Coronary artery (tissue), 2 donors: ENCODE measurements around the gene DDX11.
A peak's percentile ranks its signal among the peaks of the same experiment; 100 is the strongest.
"Not testable (repeated sequence)": the region's sequence is repeated elsewhere in the genome, so short reads cannot be mapped to it uniquely, and the experiment has no call there.

Experiments
- DNase-seq: peaks from one replicate; pipeline ENCODE4 v3.0.0-alpha.2; 2017; ENCODE audit warnings: low spot score
- H3K27ac ChIP-seq, 2 donors: fragments of 200-600 bp; sonication (generic); one replicate each; pipeline ENCODE4 v1.5.1; 2016 to 2019
- H3K4me3 ChIP-seq: fragments of 200-600 bp; sonication (generic); 2 replicates; pipeline ENCODE4 v1.5.1; 2016; ENCODE audit warnings: mild to moderate bottlenecking, moderate library complexity
- CTCF ChIP-seq: fragments of 200-600 bp; sonication (generic); IDR thresholded peaks from one replicate; pipeline ENCODE4 v1.5.1; 2019; ENCODE audit warnings: antibody characterized with exemption

The DDX11 gene

DNA sequence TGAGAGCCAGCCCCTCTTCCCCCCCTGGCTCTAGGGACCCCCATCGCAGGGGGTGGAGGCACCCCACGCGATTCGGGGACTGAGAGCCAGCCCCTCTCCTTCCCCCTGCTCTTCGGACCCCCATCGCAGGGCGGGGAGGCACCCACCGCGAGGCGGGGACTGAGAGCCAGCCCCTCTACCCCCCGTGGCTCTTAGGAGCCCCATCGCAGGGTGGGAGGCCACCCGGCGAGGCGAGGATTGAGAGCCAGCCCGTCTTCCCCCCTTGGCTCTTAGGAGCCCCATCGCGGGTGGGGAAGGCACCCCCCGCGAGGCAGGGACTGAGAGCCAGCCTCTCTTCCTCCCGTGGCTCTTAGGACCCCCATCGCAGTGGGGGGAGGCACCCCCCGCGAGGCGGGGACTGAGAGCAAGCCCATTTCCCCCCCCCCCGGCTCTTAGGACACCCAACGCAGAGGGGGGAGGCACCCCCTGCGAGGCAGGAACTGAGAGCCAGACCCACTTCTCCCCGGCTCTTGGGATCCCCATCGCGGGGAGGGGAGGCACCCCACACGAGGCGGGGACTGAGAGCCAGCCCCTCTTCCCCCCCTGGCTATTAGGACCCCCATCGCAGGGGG is 45.6 kb downstream of the DDX11 start:
- no peak for DNase-seq
- Histone ChIP-seq H3K4me3 (peak overlapping the region; percentile 71), H3K27ac (no peak overlapping the region)
- TF ChIP-seq CTCF: no peak

GRCh38 chr12:31119803-31120211 is 46.1 kb downstream of the DDX11 start:
- no peak for DNase-seq
- Histone ChIP-seq H3K4me3 (no peak overlapping the region), H3K27ac (no peak overlapping the region)
- TF ChIP-seq CTCF: no peak

DNA sequence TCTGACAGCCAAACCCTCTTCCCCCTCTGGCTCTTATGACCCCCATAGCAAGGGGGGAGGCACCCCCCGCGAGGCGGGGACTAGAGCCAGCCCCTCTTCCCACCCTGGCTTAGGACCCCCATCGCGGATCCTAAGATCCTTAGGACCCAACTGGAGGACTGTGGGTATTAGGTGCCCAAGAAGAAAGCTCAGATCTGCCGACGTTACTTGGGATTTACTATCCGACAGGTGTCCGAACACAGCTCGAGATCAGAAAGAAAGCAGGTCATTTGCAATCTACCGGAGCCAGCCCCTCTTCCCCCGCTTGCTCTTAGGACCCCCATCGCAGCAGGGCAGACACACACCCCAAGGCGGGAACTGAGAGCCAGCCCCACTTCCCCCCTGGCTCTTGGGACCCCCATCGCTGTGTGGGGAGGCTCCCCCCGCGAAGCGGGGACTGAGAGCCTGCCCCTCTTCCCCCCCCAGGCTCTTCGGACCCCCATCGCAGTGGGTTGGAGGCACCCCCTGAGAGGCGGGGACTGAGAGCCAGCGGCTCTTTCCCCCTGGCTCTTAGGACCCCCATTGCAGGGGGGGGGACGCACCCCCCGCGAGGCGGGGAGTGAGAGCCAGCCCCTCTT is 46.8 kb downstream of the DDX11 start:
- Histone ChIP-seq H3K27ac (no peak overlapping the region), H3K4me3 (no peak overlapping the region)
- no peak for DNase-seq
- TF ChIP-seq CTCF: no peak

GRCh38 chr12:31121022-31121728 is 47.5 kb downstream of the DDX11 start:
- not testable (repeated sequence) for DNase-seq, H3K27ac ChIP-seq

DNA sequence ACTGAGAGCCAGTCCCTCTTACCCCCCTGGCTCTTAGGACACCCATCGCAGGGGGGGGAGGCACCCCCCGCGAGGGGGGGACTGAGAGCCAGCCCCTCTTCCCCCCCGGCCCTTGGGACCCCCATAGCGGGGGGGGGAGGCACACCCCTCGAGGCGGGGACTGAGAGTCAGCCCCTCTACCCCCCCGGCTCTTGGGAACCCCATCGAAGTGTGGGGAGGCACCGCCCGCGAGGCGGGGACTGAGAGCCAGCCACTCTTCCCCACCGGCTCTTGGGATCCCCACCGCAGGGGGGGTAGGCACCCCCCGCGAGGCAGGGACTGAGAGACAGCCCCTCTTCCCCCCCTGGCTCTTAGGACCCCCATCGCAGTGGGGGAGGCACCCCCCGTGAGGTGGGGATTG is 48.8 kb downstream of the DDX11 start:
- TF ChIP-seq CTCF: no peak
- H3K27ac ChIP-seq: no peak overlapping the region
- DNase-seq: no peak
- H3K4me3 ChIP-seq: no peak overlapping the region

More at GRCh38 chr12:31121022-31121728, 47.5 kb downstream of the DDX11 start:
- not testable (repeated sequence) for H3K4me3 ChIP-seq

DNA sequence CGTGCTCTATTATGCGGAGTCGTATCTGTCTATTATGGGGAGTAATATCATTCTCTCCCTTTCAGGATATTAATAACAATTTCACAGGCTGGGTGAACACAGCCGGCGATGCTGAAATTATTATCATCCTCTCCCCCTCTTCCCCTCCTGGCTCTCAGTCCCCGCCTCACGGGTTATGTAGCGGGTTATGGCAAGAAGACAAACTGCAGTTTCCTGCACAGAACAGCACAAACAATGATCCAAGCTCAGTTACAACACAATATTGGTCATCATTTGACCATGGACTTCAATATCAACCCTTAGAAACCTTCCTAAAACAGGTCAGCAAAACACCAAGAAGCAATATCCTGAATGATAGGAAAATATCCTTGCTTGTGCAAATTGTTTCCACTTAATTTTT is 50.5 kb downstream of the DDX11 start:
- DNase-seq, H3K4me3 ChIP-seq, H3K27ac ChIP-seq: not testable (repeated sequence)

DNA sequence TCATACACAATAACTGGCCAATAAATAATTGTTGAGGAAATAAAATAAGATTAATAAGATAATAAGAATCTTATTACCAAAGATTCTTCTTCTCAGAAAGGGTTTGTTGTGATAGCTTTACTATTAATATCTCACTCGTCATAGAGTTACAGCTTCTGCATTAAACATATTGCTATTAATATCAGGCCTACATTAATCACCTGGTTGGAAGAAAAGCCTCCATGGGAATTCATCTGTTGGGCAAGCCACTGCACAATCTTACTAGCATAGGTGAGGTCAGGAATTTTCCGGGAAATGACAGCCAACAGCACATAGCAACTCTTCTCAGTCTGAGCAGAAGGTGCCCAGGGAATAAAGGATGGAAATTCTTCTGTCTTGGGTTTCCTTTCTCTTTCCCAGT is 51.5 kb downstream of the DDX11 start:
- DNase-seq, H3K4me3 ChIP-seq, H3K27ac ChIP-seq: not testable (repeated sequence)

DNA sequence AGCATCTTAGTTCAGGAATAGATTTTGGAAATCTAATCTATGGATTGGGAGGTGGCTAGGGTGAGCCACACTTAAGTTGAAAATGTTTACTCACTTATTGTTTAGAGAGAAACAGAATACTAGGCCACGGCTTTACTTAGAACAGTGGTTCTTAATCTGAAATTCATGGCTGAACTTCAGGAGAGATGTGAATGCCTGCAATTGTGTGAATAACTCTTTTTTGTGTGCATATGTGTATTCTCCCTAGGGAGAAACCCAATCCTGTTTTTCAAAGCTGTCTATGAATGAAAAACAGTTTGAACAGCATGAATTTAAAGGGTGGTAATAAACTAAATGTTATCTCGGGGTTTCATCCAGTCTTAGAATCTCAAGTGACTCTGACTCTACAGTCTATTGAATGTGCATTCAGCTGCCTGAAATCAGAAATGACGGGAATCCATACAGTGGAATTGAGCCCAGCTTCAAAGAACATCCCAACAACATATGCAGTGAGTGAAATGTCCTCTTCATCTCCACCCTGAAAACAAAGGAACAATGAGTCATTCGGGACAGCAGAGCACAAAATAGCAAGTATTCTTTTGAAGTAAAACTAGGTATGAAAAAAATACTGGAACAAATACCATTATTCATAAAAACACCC is 53.7 kb downstream of the DDX11 start:
- H3K4me3 ChIP-seq, H3K27ac ChIP-seq, DNase-seq: not testable (repeated sequence)

GRCh38 chr12:31136581-31136980 is 62.9 kb downstream of the DDX11 start:
- DNase-seq, H3K27ac ChIP-seq, H3K4me3 ChIP-seq: not testable (repeated sequence)

DNA sequence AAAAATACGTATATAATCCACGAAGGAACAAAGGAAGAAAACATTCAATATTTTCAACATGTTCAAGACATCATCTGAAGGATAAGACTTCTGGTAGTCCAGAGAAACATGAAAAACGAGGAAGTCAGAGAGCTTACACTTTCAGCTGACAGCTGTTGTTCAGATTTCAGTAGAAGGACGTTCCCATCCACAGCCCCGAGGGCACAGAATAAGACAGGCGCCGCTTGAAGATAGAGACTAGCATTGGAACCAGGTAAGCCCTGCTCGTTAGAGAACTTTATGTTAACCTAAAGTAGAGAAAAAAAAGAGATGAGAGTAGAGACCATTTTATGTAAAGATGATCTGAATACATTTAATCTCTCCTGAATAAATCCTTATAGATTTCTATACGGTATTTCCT is 71.1 kb downstream of the DDX11 start:
- H3K4me3 ChIP-seq, H3K27ac ChIP-seq, DNase-seq: not testable (repeated sequence)

DNA sequence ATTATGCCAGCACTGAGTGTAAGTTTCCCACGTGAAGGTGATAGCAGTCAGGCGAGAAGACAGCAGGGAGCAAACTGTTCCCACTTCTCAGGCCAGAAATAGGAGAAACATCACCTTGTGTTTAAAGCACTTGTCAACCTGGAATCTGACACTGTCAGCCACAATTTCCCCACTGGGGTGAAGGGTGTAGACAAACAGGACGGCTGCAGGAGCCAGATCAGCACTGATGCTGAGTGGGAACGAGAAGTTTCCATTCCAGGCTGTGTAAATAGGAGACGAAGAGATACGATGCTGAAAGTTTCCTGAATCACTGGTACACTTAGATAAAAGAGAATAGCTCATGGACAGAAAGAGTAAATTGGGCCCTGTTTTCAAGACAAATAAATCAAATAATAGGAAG is 71.6 kb downstream of the DDX11 start:
- not testable (repeated sequence) for DNase-seq, H3K4me3 ChIP-seq, H3K27ac ChIP-seq

DNA sequence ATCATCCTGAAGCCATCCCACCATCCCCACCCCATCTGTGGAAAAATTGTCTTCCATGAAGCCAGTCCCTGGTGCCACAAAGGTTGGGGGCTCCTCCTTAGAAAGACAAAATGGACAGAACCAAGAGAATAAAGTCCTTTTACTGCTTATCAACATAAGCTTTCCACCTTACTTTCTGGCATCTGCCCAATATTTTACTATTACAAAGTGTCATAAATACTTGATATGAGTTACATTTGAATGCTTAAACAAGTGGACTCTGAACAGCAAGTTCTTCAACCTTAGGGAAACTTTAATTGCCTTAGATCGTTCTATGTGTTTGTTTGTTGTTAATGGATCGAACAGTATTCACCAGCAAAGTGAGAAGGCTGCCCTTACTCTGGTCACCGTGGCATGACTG is 73.8 kb downstream of the DDX11 start:
- DNase-seq, H3K27ac ChIP-seq, H3K4me3 ChIP-seq: not testable (repeated sequence)

- not testable (repeated sequence) for H3K4me3 ChIP-seq, DNase-seq, H3K27ac ChIP-seq
These were observed 77.1 kb downstream of the DDX11 start for GRCh38 chr12:31150766-31151165.
